ENCODE results near the gene PDK2. TPM values are rescaled to one million over a fixed set of nuclear protein-coding genes. Genes with fewer than 3 reads are reported as not detected.
A peak's percentile ranks its signal among the peaks of the same experiment; 100 is the strongest.

PDK2 gene
- total and polyA plus RNA-seq, 2 of the 4 experiments (the other 2 are of a cell fraction), result 26.7 to 104 TPM

GRCh38 chr17:50139950-50140885 lies 45.1 kb downstream of the PDK2 start:
- Histone ChIP-seq H3K9ac (ENCODE audit: low read depth, low read length) (no peak overlapping the region), H3K9me3 (ENCODE audit: control insufficient read depth, insufficient read depth, low read length) (no peaks in the 10 kb centered on the region), H3K27ac (ENCODE audit: insufficient read depth, low read length) (no peak overlapping the region), H3K18ac (ENCODE audit: low read depth, low read length) (no peak overlapping the region), H2BK15ac (ENCODE audit: low read depth, low read length) (no peak overlapping the region), H3K56ac (ENCODE audit: extremely low read depth, insufficient read depth, low read length) (no peak overlapping the region), H2AFZ (replicated peaks; ENCODE audit: low read length, poor library complexity) (peak overlapping the region; percentile 18), H3K27me3 (ENCODE audit: control insufficient read depth, insufficient read depth, low read length) (no peaks in the 10 kb centered on the region), H3K79me1 (ENCODE audit: low read depth in 1 of 2, low read length in 2 of 2) (peaks cover 35 to 87% of the 10 kb centered on the region in 2 experiments), H2BK5ac (ENCODE audit: low read depth, low read length, poor library complexity, severe bottlenecking) (no peak overlapping the region), H3K4me1 (ENCODE audit: control insufficient read depth, insufficient read depth, low read length) (no peaks in the 10 kb centered on the region), H2AK9ac (replicated peaks; ENCODE audit: low read depth, low read length, poor library complexity) (peak overlapping the region; percentile 84), H4K8ac (ENCODE audit: low read depth in 2 of 2, low read length in 2 of 2) (no peak overlapping the region; a peak in 1 of 4 replicates), H4K20me1 (ENCODE audit: insufficient read depth, low read length) (peaks cover 72% of the 10 kb centered on the region), H2BK120ac (ENCODE audit: low read depth, low read length) (no peak overlapping the region; the same call in 1 of the 2 replicates), H3K23ac (ENCODE audit: low read depth, low read length) (no peak overlapping the region), H2AK5ac (ENCODE audit: low read depth, low read length) (no peak overlapping the region), H2BK20ac (ENCODE audit: low read depth, low read length) (no peak overlapping the region; the same call in 1 of the 2 replicates), H3K4me2 (ENCODE audit: low read depth, low read length) (no peak overlapping the region), H3K4ac (ENCODE audit: low read depth, low read length) (no peak overlapping the region), H3K36me3 (ENCODE audit: control insufficient read depth, insufficient read depth, low read length) (peaks cover 94% of the 10 kb centered on the region), H4K91ac (ENCODE audit: insufficient read depth, low read depth, low read length) (no peak overlapping the region), H3K14ac (replicated peaks; ENCODE audit: low read depth, low read length) (no peak overlapping the region), H3K9me1 (ENCODE audit: insufficient read depth, low read length) (peaks cover 2% of the 10 kb centered on the region; the same call in 1 of the 2 replicates), H4K5ac (ENCODE audit: low read depth, low read length) (no peak overlapping the region), H3K4me3 (ENCODE audit: insufficient read depth, low read depth, low read length) (no peak overlapping the region)
- in situ Hi-C loops (cut with MboI; ENCODE audit: low sequenced_read_pairs), result no loop called here
- ChIA-PET CTCF (interaction anchor here (0.5 to 1.0 kb wide), 3 partner anchors 10 to 157 kb away, joined by 3 read pairs; partner anchors contain the start of gene SAMD14), POLR2A (ENCODE audit: unreplicated experiment) (no interaction called here)
- DNase-seq (peak; percentile 73), ATAC-seq (ENCODE audit: low read depth) (peak; percentile 98)
- dilution Hi-C loops (cut with HindIII; ENCODE audit: low sequenced_read_pairs, unreplicated experiment), result no loop called here
- intact Hi-C loops (cut with micrococcal nuclease), result loop anchor here (1.0 kb wide), 2 partner anchors 21 to 157 kb away; no protein-coding TSS in a partner anchor
- BruUV-seq (replicated peaks), result no TSS peak
- TF ChIP-seq SMC3 (IDR thresholded peaks at IDR 0.05; ENCODE audit: low read depth, low read length), result peak; percentile 89
- TF ChIP-seq MXI1 (IDR thresholded peaks at IDR 0.05; ENCODE audit: borderline replicate concordance, low read depth, low read length), result peak; percentile 14; the same call in 1 of the 2 replicates
- no peak for TF ChIP-seq RFX5 (IDR thresholded peaks at IDR 0.05; ENCODE audit: low read depth, low read length)
- TF ChIP-seq BHLHE40 (IDR thresholded peaks at IDR 0.05; ENCODE audit: low read depth, low read length), result no peak
- TF ChIP-seq RAD21 (IDR thresholded peaks at IDR 0.05; ENCODE audit: low read length), result peak; percentile 82
- TF ChIP-seq USF2 (IDR thresholded peaks at IDR 0.05; ENCODE audit: low read depth, low read length), result no peak
- no peak for TF ChIP-seq ELK1 (IDR thresholded peaks at IDR 0.05; ENCODE audit: borderline replicate concordance, low read depth, low read length)
- TF ChIP-seq CEBPB (IDR thresholded peaks at IDR 0.05; ENCODE audit: low read depth, low read length), result no peak
- TF ChIP-seq MAZ (IDR thresholded peaks at IDR 0.05; ENCODE audit: borderline replicate concordance, low read depth, low read length), result peak; percentile 84
- peak; percentile 89 for TF ChIP-seq CTCF (conservative IDR thresholded peaks at IDR 0.05; ENCODE audit: low read depth, low read length)
- TF ChIP-seq FOS (IDR thresholded peaks at IDR 0.05; ENCODE audit: low read depth, low read length), result no peak
- WGBS, 2 experiments (ENCODE audit: extremely low coverage in 2 of 2, insufficient read length in 1 of 2), result 23% methylated on average over 4 of the region's 19 CpGs; no CpG with 5 or more reads in 1 of the 2 experiments
